Kidney (tissue), 14 donors: ENCODE data around the gene ZDBF2. TPM values are rescaled to one million over a fixed set of nuclear protein-coding genes. Genes with fewer than 3 reads are reported as not detected.

Experiments
- DNase-seq, 5 donors: peaks; one replicate each; pipeline ENCODE4 v3.0.0-alpha.2; 2013 to 2020
- FAIRE-seq: peaks from 2 replicates; lab custom pipeline; 2012; peaks lifted over from hg19 to GRCh38; lab: Jason Lieb, UNC
- H3K27ac ChIP-seq, 2 donors: one replicate each; pipeline ENCODE4 v1.7.0; 2013; ENCODE audit warnings: low read depth in 2 of 2, low read length in 2 of 2, inconsistent platforms in 1 of 2
- H3K27me3 ChIP-seq: one replicate; pipeline ENCODE4 v1.7.1; 2013; ENCODE audit warnings: low read length, inconsistent platforms; ENCODE audit not compliant: control insufficient read depth, insufficient read depth
- H3K36me3 ChIP-seq, 3 donors: one replicate each; pipeline versions ENCODE4 v1.7.0 to v1.7.1; 2013; ENCODE audit warnings: low read length in 3 of 3, control low read depth in 1 of 3, inconsistent platforms in 1 of 3; ENCODE audit not compliant: insufficient read depth in 3 of 3, control insufficient read depth in 2 of 3
- H3K4me1 ChIP-seq, 3 donors: one replicate each; pipeline versions ENCODE4 v1.7.0 to v1.7.1; 2013; ENCODE audit warnings: low read length in 3 of 3, inconsistent platforms in 1 of 3, low read depth in 1 of 3; ENCODE audit not compliant: control insufficient read depth in 2 of 3, insufficient read depth in 2 of 3
- H3K4me3 ChIP-seq, 3 donors: one replicate each; pipeline versions ENCODE4 v1.7.0 to v1.8.1; 2013; ENCODE audit warnings: low read length in 3 of 3, control low read depth in 1 of 3, inconsistent platforms in 1 of 3
- H3K9ac ChIP-seq, 3 donors: one replicate each; pipeline versions ENCODE4 v1.7.0 to v1.7.1; 2013; ENCODE audit warnings: low read length in 3 of 3, control low read depth in 1 of 3, inconsistent platforms in 1 of 3
- H3K9me3 ChIP-seq, 3 donors: one replicate each; pipeline versions ENCODE4 v1.7.0 to v1.7.1; 2013; ENCODE audit warnings: low read length in 3 of 3, control low read depth in 1 of 3, inconsistent platforms in 1 of 3; ENCODE audit not compliant: control insufficient read depth in 2 of 3, insufficient read depth in 1 of 3
- CTCF ChIP-seq: IDR thresholded peaks from 3 replicates; pipeline ENCODE4 v1.5.1; 2012; ENCODE audit warnings: mild to moderate bottlenecking, moderate library complexity, borderline replicate concordance; ENCODE audit not compliant: insufficient read depth; ENCODE audit errors: extremely low read depth
- intact Hi-C: fragments of 100-400 bp; cut with DNase I; formaldehyde crosslinking; loops from one replicate; pipeline ENCODE4 v1.11.1; 2022
- polyA plus RNA-seq: library from polyadenylated mRNA; stranded (reverse); fragments of 350-450 nt; fragmentation: Illumina TruSeq; extraction: RNeasy Lipid Tissue Mini Kit (QIAGEN cat#74804); gene quantifications from one replicate; pipeline ENCODE4 v1.2.3, GENCODE V29; 2014; ENCODE audit warnings: low read depth, low replicate concordance; ENCODE audit not compliant: insufficient read depth
- total RNA-seq: library from RNA; stranded (reverse); fragmentation: NEBNext Ultra II Directional; extraction: Animal tissue kit (Norgen Biotek cat#: 25700); gene quantifications from one replicate; pipeline ENCODE4 v1.2.1, GENCODE V29; 2021
- donor health status: control.
- donor health status: control.
- donor health status: control.
- donor health status: control.
- donor health status: control.
- donor health status: DM: yes; HTN: yes; CAD: no.
- donor health status: Normal renal cell carcinoma (clear cell type).

Gene ZDBF2
- total and polyA plus RNA-seq, 2 donors from 2014 or later, result 0.90 to 10.5 TPM

DNA sequence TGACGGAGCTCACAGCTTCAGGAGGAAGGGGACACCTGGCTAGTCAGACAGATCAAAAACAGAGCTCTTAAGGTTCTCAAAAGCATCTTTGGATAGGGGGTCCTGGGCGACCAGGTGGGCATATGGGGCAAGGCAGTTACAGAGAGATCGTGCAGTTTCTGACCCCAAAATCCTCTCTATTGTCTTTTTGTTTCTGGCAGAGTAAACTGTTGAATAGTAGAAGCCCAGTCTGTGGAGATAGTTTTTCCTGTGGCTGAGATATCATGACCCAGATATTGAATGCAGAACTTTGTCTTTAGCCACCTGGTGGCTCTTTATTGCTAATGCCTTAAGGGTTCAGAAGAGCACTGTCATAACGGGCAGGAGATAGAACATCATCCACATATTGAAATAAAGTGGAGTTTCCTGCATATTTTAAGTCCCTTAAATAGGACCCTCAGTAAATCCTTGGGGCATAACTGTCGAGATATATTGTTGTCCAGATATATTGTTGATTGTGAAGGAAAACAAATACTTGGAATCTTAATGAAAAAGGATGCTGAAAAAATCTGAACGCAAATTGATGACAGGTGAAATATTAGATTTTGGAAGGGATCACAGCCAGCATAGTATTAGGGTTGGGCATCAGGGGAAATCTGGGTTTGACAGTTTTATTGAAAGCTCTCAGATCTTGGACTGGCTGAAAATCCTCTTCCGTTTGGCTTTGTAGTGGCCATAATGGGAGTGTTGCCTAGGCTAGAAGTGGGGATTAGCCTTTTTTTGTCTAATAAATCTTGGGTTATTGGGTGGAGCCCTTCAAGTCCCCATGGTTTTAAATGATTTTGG lies 14.1 kb upstream of the ZDBF2 start:
- no peaks in the 10 kb centered on the region for H3K4me1 ChIP-seq
- DNase-seq, result no peak
- FAIRE-seq, result no peak
- H3K27ac ChIP-seq, result no peak overlapping the region
- no peaks in the 10 kb centered on the region for H3K36me3 ChIP-seq
- H3K27me3 ChIP-seq, result peaks cover 43% of the 10 kb centered on the region
- H3K4me3 ChIP-seq, result no peak overlapping the region
- H3K9ac ChIP-seq, result no peak overlapping the region
- H3K9me3 ChIP-seq, result no peaks in the 10 kb centered on the region
- intact Hi-C loops, result no loop called here
- peak; percentile 18 for TF ChIP-seq CTCF

DNA sequence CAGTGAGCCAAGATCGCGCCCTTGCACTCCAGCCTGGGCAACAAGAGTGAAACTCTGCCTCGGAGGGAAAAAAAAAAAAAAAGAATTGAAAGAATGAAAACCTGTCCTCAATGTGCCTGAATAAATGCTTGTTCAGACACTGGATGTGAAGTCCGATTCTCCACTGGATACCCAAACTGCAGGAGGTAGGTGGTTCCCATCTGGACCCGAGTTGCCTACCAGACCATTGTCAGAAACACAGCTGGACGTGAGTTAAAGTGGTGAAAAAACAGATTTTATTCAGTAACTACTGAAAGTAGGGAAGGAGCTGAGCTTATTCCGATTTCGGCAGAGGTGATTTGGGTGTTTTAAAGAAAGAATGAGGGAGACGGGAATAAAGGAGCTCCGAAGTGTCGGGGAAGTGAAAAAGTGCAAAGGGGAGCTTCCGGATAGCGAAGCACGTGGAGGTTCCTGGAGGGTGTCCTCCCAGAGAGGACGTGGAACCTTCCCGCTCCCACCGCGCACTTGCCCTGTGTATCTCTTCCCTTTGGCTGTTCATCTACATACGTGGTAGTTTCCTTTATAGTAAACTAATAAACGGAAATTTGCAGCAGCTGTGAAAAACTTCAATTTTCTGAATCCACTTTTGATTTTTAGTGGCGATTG lies 10.4 kb upstream of the ZDBF2 start:
- no peaks in the 10 kb centered on the region for H3K36me3 ChIP-seq
- H3K9ac ChIP-seq, result no peak overlapping the region
- no peak overlapping the region for H3K27ac ChIP-seq
- H3K4me1 ChIP-seq, result no peaks in the 10 kb centered on the region
- no peak for FAIRE-seq
- no peaks in the 10 kb centered on the region for H3K9me3 ChIP-seq
- intact Hi-C loops, result no loop called here
- no peak for DNase-seq
- no peak for TF ChIP-seq CTCF
- H3K27me3 ChIP-seq, result peaks cover 54% of the 10 kb centered on the region
- no peak overlapping the region for H3K4me3 ChIP-seq

DNA sequence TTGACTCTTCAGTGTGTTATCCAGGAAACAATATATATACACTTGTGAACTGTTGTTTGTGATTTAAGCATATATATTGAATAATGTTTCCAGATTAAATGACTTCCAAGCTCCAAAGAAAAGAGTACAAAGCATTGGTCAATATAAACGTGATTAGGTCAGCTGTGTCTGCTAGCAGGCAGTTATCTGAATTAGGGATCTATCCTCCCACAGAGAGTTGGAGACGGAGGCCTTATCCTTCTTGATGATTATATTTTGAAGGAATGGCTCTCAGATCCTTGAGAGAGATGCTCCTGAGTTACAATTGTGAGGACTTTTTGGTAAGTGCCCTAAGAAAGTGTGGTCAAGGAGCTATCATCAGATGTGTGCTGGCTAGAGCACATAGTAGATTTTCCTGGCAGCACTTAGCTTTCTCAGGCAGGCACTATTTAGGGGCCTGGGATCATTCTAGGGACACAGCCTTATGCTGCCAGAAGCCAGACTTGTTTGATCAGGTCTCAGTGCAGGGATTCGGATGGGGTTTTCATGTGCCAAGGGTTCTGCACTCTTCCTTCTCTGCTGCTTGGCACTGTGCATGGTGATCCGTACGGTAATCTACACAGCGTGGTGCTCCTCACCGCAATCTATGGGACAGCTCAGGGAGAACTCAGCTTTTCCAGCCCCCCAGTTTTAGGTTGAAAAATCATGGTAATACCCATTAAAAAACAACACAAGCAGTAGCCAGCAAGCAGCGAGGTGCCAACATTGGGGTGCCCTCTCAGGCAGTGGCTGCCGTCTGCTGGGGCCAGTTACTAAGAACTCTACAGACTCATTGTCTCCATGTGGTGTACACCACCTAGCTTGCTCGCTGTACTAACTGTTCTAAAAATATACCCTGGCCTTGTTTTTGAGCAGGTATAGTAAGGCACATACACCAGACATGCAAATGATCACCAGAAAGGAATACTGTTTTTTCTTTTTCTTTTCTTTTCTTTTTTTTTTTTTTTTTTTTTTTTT lies 8.0 kb upstream of the ZDBF2 start:
- no peak overlapping the region for H3K9ac ChIP-seq
- DNase-seq (no peak), FAIRE-seq (no peak)
- no peaks in the 10 kb centered on the region for H3K9me3 ChIP-seq
- no peaks in the 10 kb centered on the region for H3K4me1 ChIP-seq
- no peaks in the 10 kb centered on the region for H3K36me3 ChIP-seq
- H3K4me3 ChIP-seq, result no peak overlapping the region
- intact Hi-C loops, result no loop called here
- peaks cover 57% of the 10 kb centered on the region for H3K27me3 ChIP-seq
- no peak overlapping the region for H3K27ac ChIP-seq
- no peak for TF ChIP-seq CTCF
